Keratinocyte (primary cell): ENCODE measurements around the gene LYPD6. TPM values are rescaled to one million over a fixed set of nuclear protein-coding genes. Genes with fewer than 3 reads are reported as not detected.

Experiments
- DNase-seq: peaks from one replicate; pipeline ENCODE4 v3.0.0-alpha.2; 2011; ENCODE audit warnings: low read depth, missing footprints, low spot score
- FAIRE-seq: peaks from 2 replicates; lab custom pipeline; 2011; peaks lifted over from hg19 to GRCh38; lab: Jason Lieb, UNC
- H2AFZ ChIP-seq: 2 replicates; pipeline ENCODE4 v1.6.0; 2012; ENCODE audit warnings: low read length, control low read depth, inconsistent platforms; ENCODE audit not compliant: control insufficient read depth
- H3K27ac ChIP-seq: 2 replicates; pipeline ENCODE4 v1.5.1; 2011; ENCODE audit warnings: low read length; ENCODE audit not compliant: control insufficient read depth, insufficient read depth
- H3K27me3 ChIP-seq: 3 replicates; pipeline ENCODE4 v1.6.0; 2011; ENCODE audit warnings: low read length; ENCODE audit not compliant: control insufficient read depth, insufficient read depth; ENCODE audit errors: extremely low read depth
- H3K36me3 ChIP-seq, 2 experiments: 2 replicates in 1 of 2; 3 replicates in 1 of 2; pipeline ENCODE4 v1.5.1; 2011; ENCODE audit warnings: low read length in 2 of 2, mild to moderate bottlenecking in 1 of 2; ENCODE audit not compliant: control insufficient read depth in 2 of 2, insufficient read depth in 2 of 2; ENCODE audit errors: extremely low read depth in 1 of 2
- H3K4me1 ChIP-seq: 3 replicates; pipeline ENCODE4 v1.5.1; 2011; ENCODE audit warnings: low read length; ENCODE audit not compliant: control insufficient read depth, insufficient read depth; ENCODE audit errors: extremely low read depth
- H3K4me2 ChIP-seq: 3 replicates; pipeline ENCODE4 v1.6.0; 2011; ENCODE audit warnings: low read depth, low read length; ENCODE audit not compliant: control insufficient read depth, insufficient read depth; ENCODE audit errors: extremely low read depth
- H3K4me3 ChIP-seq, 3 experiments: fragments of 200-600 bp in 1 of 3; sonication (generic) in 1 of 3; 2 replicates in 2 of 3; 3 replicates in 1 of 3; pipeline ENCODE4 v1.5.1; 2011 to 2016; ENCODE audit warnings: low read length in 3 of 3, mild to moderate bottlenecking in 3 of 3, control low read depth in 2 of 3, inconsistent platforms in 1 of 3, low read depth in 1 of 3, mixed read lengths in 1 of 3, mixed run types in 1 of 3, moderate library complexity in 1 of 3; ENCODE audit not compliant: control insufficient read depth in 2 of 3, insufficient read depth in 2 of 3; ENCODE audit errors: extremely low read depth in 1 of 3
- H3K79me2 ChIP-seq: 2 replicates; pipeline ENCODE4 v1.6.0; 2012; ENCODE audit warnings: low read length; ENCODE audit not compliant: control insufficient read depth, insufficient read depth
- H3K9ac ChIP-seq: 3 replicates; pipeline ENCODE4 v1.6.0; 2011; ENCODE audit warnings: low read length; ENCODE audit not compliant: control insufficient read depth, insufficient read depth; ENCODE audit errors: extremely low read depth
- H3K9me1 ChIP-seq: 3 replicates; pipeline ENCODE4 v1.6.0; 2011; ENCODE audit warnings: low read length; ENCODE audit not compliant: control insufficient read depth, insufficient read depth; ENCODE audit errors: extremely low read depth
- H3K9me3 ChIP-seq: 2 replicates; pipeline ENCODE4 v1.5.1; 2012; ENCODE audit warnings: low read depth, low read length; ENCODE audit not compliant: control insufficient read depth
- H4K20me1 ChIP-seq: 3 replicates; pipeline ENCODE4 v1.6.0; 2011; ENCODE audit warnings: low read length; ENCODE audit not compliant: control insufficient read depth, insufficient read depth; ENCODE audit errors: extremely low read depth
- CTCF ChIP-seq, 3 experiments: IDR thresholded peaks in 1 of 3; conservative IDR thresholded peaks in 1 of 3; optimal IDR thresholded peaks in 1 of 3; 2 replicates in 2 of 3; 3 replicates in 1 of 3; pipeline versions ENCODE3 to v1.5.1; 2011; ENCODE audit warnings: low read length in 3 of 3, mild to moderate bottlenecking in 3 of 3, moderate library complexity in 2 of 3, control low read depth in 1 of 3, inconsistent platforms in 1 of 3; ENCODE audit not compliant: insufficient read depth in 2 of 3; ENCODE audit errors: extremely low read depth in 1 of 3
- EZH2 ChIP-seq: IDR thresholded peaks from one replicate; pipeline ENCODE4 v1.6.1; 2012; ENCODE audit warnings: inconsistent platforms, mild to moderate bottlenecking, low read length, moderate library complexity
- dilution Hi-C: fragments of 300-500 bp; cut with MboI; formaldehyde crosslinking; loops from one replicate; pipeline ENCODE4 v1.7.0; 2020; ENCODE audit warnings: low sequenced_read_pairs; ENCODE audit not compliant: extremely low pct_ligation_motif_present
- polyA plus RNA-seq, 5 experiments: library from polyadenylated mRNA; depleted of rRNA in 3 of 5; stranded (reverse) in 3 of 5; stranded (forward) in 1 of 5; unstranded in 1 of 5; fragments of >200 nt; gene quantifications; 1 replicate in 1 of 5; 2 replicates in 3 of 5; 3 replicates in 1 of 5; pipeline versions ENCODE4 v1.2.1 to v1.2.3, GENCODE V29; 2011 to 2012; ENCODE audit warnings: missing spikeins in 2 of 5, low read depth in 1 of 5, low replicate concordance in 1 of 5

The LYPD6 gene
- polyA plus RNA-seq, 1 donor (not counting 4 experiments of a cell fraction or from before 2014, with no cell fraction given), result 3.5 TPM

GRCh38 chr2:149442346-149442745 is 112.0 kb downstream of the LYPD6 start:
- Histone ChIP-seq H3K79me2 (no peaks in the 10 kb centered on the region), H2AFZ (no peak overlapping the region), H4K20me1 (no peaks in the 10 kb centered on the region), H3K27me3 (no peaks in the 10 kb centered on the region), H3K9me3 (no peaks in the 10 kb centered on the region), H3K9ac (no peak overlapping the region), H3K4me3 (no peak overlapping the region), H3K4me1 (no peaks in the 10 kb centered on the region), H3K4me2 (no peak overlapping the region), H3K9me1 (no peaks in the 10 kb centered on the region), H3K36me3 (no peaks in the 10 kb centered on the region), H3K27ac (no peak overlapping the region)
- no peak for TF ChIP-seq EZH2
- no peak for TF ChIP-seq CTCF (optimal IDR thresholded peaks at IDR 0.05 in 1 of 3, IDR thresholded peaks at IDR 0.05 in 1 of 3, conservative IDR thresholded peaks at IDR 0.05 in 1 of 3; ENCODE audit: extremely low read depth in 1 of 3, insufficient read depth in 2 of 3, low read length in 3 of 3)
- dilution Hi-C loops, result no loop called here
- no peak for FAIRE-seq
- DNase-seq, result no peak

- no peaks in the 10 kb centered on the region for H3K9me3 ChIP-seq
- H3K36me3 ChIP-seq, result no peaks in the 10 kb centered on the region
- no peaks in the 10 kb centered on the region for H3K27me3 ChIP-seq
- H3K4me3 ChIP-seq, result no peak overlapping the region
- DNase-seq, result no peak
- no peaks in the 10 kb centered on the region for H3K4me1 ChIP-seq
- H2AFZ ChIP-seq, result no peak overlapping the region
- H3K9ac ChIP-seq, result no peak overlapping the region
- H3K79me2 ChIP-seq, result no peaks in the 10 kb centered on the region
- no peak for FAIRE-seq
- TF ChIP-seq CTCF (optimal IDR thresholded peaks at IDR 0.05 in 1 of 3, IDR thresholded peaks at IDR 0.05 in 1 of 3, conservative IDR thresholded peaks at IDR 0.05 in 1 of 3; ENCODE audit: extremely low read depth in 1 of 3, insufficient read depth in 2 of 3, low read length in 3 of 3) (no peak), EZH2 (no peak)
- no peak overlapping the region for H3K27ac ChIP-seq
- dilution Hi-C loops, result no loop called here
- no peaks in the 10 kb centered on the region for H3K9me1 ChIP-seq
- H3K4me2 ChIP-seq, result no peak overlapping the region
- H4K20me1 ChIP-seq, result no peaks in the 10 kb centered on the region
Observed at GRCh38 chr2:149443150-149443549, 112.8 kb downstream of the LYPD6 start.
